Subcutaneous adipose tissue (tissue), 4 donors: ENCODE measurements around the gene CXCL11. TPM values are rescaled to one million over a fixed set of nuclear protein-coding genes. Genes with fewer than 3 reads are reported as not detected.

Experiments used
- CTCF ChIP-seq: fragments of 450-650 bp; IDR thresholded peaks from one replicate; pipeline ENCODE4 v1.5.1; 2016; ENCODE audit warnings: low read depth, mild to moderate bottlenecking, control low read depth, antibody characterized with exemption, moderate library complexity
- total RNA-seq, 4 donors: library from RNA; depleted of rRNA; stranded (reverse); fragments of >200 nt; gene quantifications; one replicate each; pipeline ENCODE4 v1.1.0, GENCODE V29; 2016

CXCL11 gene
- total RNA-seq, 4 donors from 2014 or later: 0.34 to 0.75 TPM; not detected in 2

DNA sequence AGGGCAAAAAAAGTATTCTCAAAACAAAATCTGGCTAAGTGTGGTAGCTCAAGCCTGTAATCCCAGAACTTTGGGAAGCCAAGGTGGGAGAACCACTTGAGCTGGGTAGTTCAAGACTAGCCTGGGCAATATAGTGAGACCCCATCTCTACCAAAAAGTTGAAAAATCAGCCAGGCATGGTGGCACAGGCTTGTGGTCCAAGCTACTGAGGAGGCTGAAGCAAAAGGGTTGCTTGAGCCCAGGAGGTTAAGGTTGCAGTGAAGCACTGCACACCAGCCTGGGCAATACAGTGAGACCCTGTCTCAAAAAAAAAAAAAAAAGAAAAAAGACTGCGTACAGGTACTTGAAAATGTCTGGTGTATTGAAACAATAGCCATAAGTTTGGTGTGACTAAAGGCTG is 43.4 kb downstream of the CXCL11 start:
- TF ChIP-seq CTCF: no peak

DNA sequence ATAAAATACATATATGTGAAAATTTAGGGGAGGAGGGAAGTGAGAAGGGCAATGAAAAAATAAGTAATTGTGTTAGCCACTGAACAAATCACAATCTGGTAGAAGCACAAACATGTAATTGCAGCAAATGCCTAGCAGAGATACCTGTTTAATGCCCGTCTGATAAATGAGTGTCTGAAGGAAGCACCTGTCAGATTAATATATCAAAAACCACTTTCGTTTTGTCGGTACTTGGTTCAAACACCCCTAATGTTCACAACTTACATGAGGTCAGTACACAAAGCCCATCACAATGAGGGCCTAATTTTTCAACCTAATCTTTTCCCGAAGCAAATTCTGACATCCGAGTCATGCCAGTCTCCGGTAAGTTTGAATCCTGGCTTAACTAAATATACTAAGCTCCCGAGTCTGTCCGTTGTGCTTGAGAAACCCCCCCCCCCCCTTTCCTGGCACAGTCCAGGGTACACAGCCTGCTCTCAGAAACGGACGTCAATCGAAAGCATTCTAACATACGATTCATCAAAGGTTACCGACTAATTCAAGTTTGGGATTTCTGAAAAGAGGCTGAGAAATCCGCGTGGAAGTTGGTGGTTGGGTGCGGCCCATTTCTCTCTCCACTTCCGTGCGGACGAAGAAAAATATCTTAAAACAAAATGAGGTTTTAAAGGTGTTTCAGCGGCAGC is 45.9 kb downstream of the CXCL11 start:
- no peak for TF ChIP-seq CTCF

DNA sequence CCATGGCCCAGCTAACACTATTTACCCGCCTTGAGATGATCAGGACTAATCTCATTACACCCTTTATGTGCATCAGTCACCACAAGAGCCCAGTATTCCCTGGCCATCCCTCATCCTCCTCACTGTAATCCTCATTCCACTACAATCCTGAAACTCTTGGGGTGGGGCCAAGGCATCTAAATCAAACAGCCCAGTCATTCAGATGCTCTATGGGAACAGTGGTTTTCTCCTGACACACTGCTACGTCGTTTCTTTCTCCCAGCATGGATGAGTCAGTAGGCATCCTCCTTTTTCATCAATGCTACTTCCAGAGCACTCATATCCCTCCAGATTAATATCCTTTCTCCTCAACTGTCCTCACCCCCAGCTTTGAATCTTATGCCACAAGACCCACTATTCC is 50.8 kb downstream of the CXCL11 start:
- no peak for TF ChIP-seq CTCF

Other genes with a start within 250 kb of the CXCL11 start
- under 1 TPM in 1 of 4 donors, not detected in 3; 0.17 TPM for gene PPEF2, start 133.6 kb downstream of the CXCL11 start, total RNA-seq
- gene NAAA, start 95.1 kb downstream of the CXCL11 start, total RNA-seq: 100 to 1,000 TPM in 1 of 4 donors, 10 to 100 TPM in 3; 61.7 to 148 (median 80.4) TPM
- gene SDAD1, start 45.1 kb downstream of the CXCL11 start, total RNA-seq: 10 to 100 TPM; 24.1 to 43.2 (median 30.6) TPM
- 10 to 100 TPM in 1 of 4 donors, 1 to 10 TPM in 2, under 1 TPM in 1; 0.75 to 13.3 (median 2.6) TPM for gene CXCL9, start 28.6 kb downstream of the CXCL11 start, total RNA-seq
- 1 to 10 TPM in 1 of 4 donors, not detected in 3; 2.6 TPM for gene CXCL10, start 12.6 kb downstream of the CXCL11 start, total RNA-seq
- gene ART3, start 38.6 kb upstream of the CXCL11 start, total RNA-seq: not detected
- 10 to 100 TPM; 31.3 to 60.2 (median 39.7) TPM for gene NUP54, start 112.3 kb upstream of the CXCL11 start, total RNA-seq
- gene SCARB2, start 177.8 kb upstream of the CXCL11 start, total RNA-seq: 100 to 1,000 TPM; 160 to 308 (median 169) TPM
- 10 to 100 TPM in 1 of 4 donors, 1 to 10 TPM in 3; 5.6 to 13.7 (median 7.4) TPM for gene FAM47E, start 215.7 kb upstream of the CXCL11 start, total RNA-seq